Right lung (tissue), 10 donors: ENCODE results near the gene AGFG1. TPM values are rescaled to one million over a fixed set of nuclear protein-coding genes. Genes with fewer than 3 reads are reported as not detected.

Source experiments
- DNase-seq, 2 donors: peaks; one replicate each; pipeline ENCODE4 v3.0.0-alpha.2; 2013
- long read RNA-seq, 8 donors: transcript quantifications; one replicate each; lab custom pipeline, GENCODE V29; 2026
- polyA plus RNA-seq, 5 donors: library from polyadenylated mRNA; unstranded; fragments of 120-200 nt; gene quantifications; one replicate each; pipeline versions ENCODE4 v1.2.1 to v1.2.3, GENCODE V29; 2013; ENCODE audit warnings: inconsistent platforms in 1 of 5, low replicate concordance in 1 of 5; ENCODE audit not compliant: insufficient read length in 5 of 5, insufficient read depth in 1 of 5

AGFG1 gene, protein sequence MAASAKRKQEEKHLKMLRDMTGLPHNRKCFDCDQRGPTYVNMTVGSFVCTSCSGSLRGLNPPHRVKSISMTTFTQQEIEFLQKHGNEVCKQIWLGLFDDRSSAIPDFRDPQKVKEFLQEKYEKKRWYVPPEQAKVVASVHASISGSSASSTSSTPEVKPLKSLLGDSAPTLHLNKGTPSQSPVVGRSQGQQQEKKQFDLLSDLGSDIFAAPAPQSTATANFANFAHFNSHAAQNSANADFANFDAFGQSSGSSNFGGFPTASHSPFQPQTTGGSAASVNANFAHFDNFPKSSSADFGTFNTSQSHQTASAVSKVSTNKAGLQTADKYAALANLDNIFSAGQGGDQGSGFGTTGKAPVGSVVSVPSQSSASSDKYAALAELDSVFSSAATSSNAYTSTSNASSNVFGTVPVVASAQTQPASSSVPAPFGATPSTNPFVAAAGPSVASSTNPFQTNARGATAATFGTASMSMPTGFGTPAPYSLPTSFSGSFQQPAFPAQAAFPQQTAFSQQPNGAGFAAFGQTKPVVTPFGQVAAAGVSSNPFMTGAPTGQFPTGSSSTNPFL
- 10 to 100 TPM; 48.7 to 64.0 (median 62.0) TPM for polyA plus RNA-seq
- long read RNA-seq, donor 1, full-length matches to known transcripts = 3 of 9 reads
- long read RNA-seq, donor 1, partial matches to known transcripts = 6 of 9 reads
- long read RNA-seq, donor 1, other reads (novel, unspliced or antisense) = 0 of 9 reads
- long read RNA-seq, donor 2, full-length matches to known transcripts = 3 of 3 reads
- long read RNA-seq, donor 2, partial matches to known transcripts = 0 of 3 reads
- long read RNA-seq, donor 2, other reads (novel, unspliced or antisense) = 0 of 3 reads
- long read RNA-seq, donor 3, full-length matches to known transcripts = 3 of 15 reads
- long read RNA-seq, donor 3, partial matches to known transcripts = 12 of 15 reads
- long read RNA-seq, donor 3, other reads (novel, unspliced or antisense) = 0 of 15 reads
- long read RNA-seq, donor 4, full-length matches to known transcripts = 1 of 10 reads
- long read RNA-seq, donor 4, partial matches to known transcripts = 9 of 10 reads
- long read RNA-seq, donor 4, other reads (novel, unspliced or antisense) = 0 of 10 reads
- long read RNA-seq, donor 5, full-length matches to known transcripts = 1 of 1 reads
- long read RNA-seq, donor 5, partial matches to known transcripts = 0 of 1 reads
- long read RNA-seq, donor 5, other reads (novel, unspliced or antisense) = 0 of 1 reads
- long read RNA-seq, donor 6, full-length matches to known transcripts = 4 of 4 reads
- long read RNA-seq, donor 6, partial matches to known transcripts = 0 of 4 reads
- long read RNA-seq, donor 6, other reads (novel, unspliced or antisense) = 0 of 4 reads
- long read RNA-seq, donor 7, full-length matches to known transcripts = 2 of 2 reads
- long read RNA-seq, donor 7, partial matches to known transcripts = 0 of 2 reads
- long read RNA-seq, donor 7, other reads (novel, unspliced or antisense) = 0 of 2 reads
- long read RNA-seq, donor 8 = 0 reads

DNA sequence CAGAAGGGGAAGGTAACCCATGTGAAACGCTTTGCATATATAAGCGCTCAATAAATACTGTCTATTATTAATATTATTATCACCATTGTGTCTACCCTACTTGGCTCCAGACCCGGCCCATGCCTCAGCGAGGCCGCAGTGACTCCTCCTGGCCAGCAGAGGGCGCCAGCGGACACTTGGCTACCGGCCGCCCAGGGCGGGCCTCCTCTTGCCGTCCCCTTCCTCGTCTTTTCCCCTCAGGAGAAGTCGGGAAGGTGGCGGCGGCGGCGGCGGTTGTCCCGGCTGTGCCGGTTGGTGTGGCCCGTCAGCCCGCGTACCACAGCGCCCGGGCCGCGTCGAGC is at the start of gene AGFG1:
TSS of gene AGFG1 (plus strand) at position 233 of the 341 bp plus-strand sequence. CDS start 266 bp downstream, outside the sequence.
- DNase-seq = peak; percentile 78

DNA sequence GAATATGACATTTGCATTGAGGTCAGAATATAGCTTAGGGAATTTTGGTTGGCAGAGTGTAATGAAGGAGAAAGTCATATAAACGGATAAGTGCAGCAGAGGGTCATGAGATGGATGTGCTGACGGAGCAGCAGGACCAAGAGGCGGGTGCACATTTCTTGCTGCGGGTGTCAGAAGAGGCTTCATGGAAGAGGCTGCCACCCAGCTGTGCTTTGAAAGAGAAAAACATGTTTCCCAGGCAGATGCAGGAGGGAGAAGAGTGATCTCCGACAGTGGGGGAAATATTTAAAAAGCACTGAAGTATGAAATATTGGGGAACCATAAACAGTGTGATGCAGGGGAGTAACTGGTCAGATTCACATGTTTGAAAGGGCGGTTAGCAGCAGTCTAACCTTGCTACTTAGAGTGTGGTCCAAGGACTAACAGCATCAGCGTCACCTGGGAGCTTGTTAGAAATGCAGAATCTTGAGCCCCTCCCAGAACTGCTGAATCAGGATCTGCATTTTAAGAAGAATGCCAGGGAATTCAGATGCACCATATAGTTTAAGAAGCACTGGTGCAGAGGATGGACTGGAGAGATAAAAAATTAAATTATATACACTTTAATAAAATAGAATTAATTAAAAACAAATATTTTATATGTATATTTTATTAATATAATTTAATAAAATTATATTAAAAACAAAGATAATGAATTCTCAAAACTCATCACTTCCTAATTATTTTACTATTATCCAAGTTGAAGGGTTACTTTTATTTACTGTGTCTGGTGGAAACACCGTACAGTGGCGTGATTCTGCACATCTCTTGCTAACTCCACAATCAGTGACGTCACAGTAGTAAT is 48.1 kb upstream of the AGFG1 start:
- DNase-seq = no peak

GRCh38 chr2:227428731-227429285 is 43.1 kb upstream of the AGFG1 start:
- DNase-seq = no peak

GRCh38 chr2:227430639-227431038 is 41.3 kb upstream of the AGFG1 start:
- no peak for DNase-seq

- DNase-seq = no peak
These were observed 38.8 kb upstream of the AGFG1 start for GRCh38 chr2:227433171-227433570.

- no peak for DNase-seq
These were observed 35.4 kb upstream of the AGFG1 start for GRCh38 chr2:227436436-227437174.

DNA sequence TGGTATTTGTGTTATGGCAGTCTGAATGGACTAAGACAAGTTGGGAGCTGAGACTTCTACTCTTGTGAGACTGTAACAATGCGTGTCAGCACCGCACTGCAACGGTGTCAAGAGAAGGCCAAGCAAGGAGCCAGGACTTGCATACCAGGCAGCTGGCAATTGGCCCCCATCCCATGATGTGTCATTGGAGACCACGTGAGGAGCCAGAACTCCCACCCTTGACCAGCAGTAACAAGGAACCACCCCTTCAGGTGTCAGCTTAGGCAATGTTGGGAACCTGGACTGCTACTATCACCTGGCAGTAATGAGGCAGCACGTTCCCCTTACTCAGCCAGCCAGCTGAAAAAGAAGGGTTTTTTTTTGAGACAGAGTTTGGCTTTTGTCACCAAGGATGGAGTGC is 32.7 kb upstream of the AGFG1 start:
- no peak for DNase-seq

GRCh38 chr2:227442639-227443038 is 29.3 kb upstream of the AGFG1 start:
- no peak for DNase-seq

DNA sequence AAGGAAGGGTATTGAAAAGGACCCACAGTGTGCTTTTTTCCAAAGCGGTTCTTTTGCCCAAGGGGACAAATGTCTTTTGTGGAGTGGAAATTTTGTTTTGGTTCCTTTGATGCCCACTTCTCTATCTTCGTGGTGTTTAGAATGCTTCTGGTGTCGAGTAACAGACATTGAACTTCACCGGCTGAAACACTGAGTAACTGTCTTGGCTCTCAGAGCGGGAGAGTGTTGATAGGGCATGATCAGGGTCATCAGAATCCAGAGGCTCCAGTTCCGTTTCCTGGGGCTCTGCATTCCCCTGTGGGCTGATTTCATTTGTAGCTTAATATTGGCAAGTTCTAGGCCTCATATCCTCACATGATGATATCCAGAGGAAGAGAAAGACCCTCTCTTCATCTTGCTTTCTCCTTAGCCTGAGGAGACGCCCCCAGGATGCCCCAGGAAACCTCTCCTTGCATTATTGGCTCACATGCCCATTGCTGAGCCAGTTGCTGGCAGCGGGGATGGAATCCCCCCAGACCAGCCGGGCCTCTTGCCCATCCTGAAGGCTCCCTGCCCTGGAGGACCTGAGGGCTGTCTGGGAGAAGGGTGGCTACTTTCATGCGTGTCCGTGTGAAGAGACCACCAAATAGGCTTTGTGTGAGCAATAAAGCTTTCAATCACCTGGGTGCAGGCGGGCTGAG is 27.9 kb upstream of the AGFG1 start:
- DNase-seq = no peak

- no peak for DNase-seq
These were observed 24.4 kb upstream of the AGFG1 start for GRCh38 chr2:227447606-227448005.

- DNase-seq = no peak
These were observed 21.6 kb upstream of the AGFG1 start for GRCh38 chr2:227450311-227450841.

DNA sequence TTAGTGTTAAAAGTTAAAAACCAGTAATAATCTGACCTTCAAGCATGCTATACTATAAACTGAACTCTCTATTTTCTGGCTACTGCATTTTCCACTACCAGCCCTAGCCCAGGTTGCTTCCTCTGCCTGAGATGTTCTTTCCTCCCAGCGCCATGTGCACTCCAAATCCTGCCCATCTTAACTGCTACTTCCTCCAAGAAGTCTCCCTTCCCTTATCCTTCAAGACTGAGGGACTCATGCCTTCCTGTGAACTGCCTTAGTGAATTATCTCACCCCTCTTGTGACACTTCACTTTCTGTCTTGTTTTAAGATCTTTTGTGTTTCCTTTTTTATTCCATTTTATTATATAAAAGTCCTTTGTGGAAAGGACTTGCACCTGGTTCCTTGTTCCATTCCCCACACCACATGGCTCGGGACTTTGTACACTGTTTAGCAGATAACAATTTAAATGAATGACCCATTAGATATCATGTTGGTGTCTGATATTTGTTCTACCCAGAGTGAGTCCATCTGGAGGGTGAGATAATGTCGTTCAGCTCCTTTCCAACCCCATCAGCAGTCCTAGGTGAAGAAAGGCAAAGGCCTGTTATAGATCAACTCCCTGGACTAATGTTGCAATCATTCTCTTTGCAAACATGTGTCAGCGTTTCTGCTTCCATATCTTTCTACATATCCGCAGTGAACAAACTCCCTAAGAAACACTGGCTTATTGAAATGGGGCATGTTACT is 20.9 kb upstream of the AGFG1 start:
- DNase-seq = no peak

- no peak for DNase-seq
These were observed 20.3 kb upstream of the AGFG1 start for GRCh38 chr2:227451655-227451992.

DNA sequence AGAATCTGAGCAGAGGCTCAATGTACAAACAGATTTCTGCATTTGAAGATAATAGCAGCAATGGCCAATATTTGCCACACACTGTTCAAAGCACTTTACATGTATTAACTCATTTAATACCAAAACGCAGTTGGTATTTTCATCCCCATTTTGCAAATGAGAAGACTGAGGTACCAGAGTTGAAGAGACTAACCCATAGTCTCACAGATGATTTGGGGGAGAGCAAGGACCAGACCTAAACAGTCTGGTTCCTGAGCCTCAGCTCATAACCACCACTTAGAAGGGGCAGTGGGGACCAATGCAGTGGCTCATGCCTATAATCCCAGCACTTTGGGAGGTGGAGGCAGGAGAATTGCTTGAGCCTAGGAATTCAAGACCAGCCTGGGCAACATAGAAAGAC is 18.1 kb upstream of the AGFG1 start:
- DNase-seq = no peak

DNA sequence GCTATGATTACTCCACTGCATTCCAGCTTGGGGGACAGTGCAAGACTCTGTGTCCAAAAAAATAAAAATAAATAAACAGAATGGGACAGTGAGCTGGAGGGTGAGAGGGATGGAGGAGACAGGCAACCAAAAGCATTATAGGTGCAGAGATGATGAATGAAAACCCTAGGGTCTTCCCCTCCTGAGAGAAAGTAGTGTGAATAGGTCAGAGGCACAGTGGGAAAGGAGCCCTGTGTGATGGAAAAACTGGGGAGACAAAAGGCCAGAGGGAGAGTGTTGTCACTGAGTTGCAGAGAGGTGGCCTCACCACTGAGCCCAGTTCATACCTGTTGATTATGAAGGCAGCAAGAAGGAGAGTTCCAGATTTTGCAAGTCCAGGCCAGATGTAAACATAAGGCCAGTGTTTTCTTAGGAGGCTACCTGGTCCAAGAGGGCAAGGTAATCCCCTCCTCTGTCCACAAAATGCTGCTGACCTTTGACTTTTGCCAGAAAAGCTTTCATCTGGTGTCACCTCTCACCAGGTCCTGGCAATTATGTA is 17.6 kb upstream of the AGFG1 start:
- DNase-seq = no peak

GRCh38 chr2:227455200-227455599 is 16.8 kb upstream of the AGFG1 start:
- no peak for DNase-seq

DNA sequence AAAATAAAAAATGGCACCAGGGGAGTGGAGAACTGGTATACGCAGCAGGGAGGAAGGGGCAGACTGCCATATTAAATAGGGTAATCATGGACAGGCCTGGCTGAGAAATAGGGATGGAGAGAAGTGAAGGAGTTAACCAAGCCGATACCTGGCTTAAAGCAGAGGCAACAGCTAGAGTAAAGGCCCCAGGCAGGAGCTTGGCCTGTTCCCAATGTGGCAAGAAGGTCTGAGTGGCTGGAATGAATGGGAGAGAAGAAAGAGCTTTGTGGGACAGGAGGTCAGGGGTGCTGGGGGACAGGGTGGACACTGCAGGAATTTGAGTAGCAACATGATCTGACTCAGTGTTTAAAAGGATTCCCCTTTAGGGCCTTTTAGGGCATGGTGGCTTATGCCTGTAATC is 15.9 kb upstream of the AGFG1 start:
- DNase-seq = no peak

GRCh38 chr2:227456772-227457171 is 15.2 kb upstream of the AGFG1 start:
- DNase-seq = no peak
